Measurements from ENCODE around the gene MRPS2. TPM values are rescaled to one million over a fixed set of nuclear protein-coding genes. Genes with fewer than 3 reads are reported as not detected.

The MRPS2 gene
- total and polyA plus RNA-seq, 9 of the 15 experiments (the other 6 are each of a cell fraction or from before 2014, with no cell fraction given), result 8.0 to 167 (median 81.3) TPM

DNA sequence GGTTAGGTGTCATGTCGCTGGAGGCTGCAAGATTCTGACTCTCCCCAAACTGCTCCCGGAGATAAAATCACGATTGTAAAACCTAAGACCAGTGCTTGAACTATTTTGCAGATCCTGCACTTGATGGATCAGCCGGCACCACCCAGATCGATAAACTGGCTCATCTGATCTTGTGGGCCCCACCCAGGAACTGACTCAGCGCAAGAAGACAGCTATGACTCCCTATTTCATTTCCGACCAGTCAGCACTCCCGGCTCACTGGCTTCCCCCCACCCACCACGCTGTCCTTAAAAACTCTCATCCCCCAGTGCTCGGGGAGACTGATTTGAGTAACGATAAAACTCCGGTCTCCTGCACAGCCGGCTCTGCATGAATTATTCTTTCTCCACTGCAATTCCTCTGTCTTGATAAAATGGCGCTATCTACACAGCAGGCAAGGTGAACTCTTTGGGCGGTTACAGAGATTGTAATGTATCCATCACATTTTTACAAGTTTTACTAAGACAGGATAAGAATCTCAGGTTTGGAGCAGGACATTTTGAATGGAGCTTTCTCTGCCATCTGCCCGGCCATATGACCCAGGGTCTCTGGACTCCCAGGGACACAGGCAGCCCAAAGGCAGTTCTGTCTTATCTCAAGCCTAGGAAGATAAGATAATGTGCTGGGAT, 31.5 kb upstream of the MRPS2 start (continued):
- TF ChIP-seq, protein P1, sequence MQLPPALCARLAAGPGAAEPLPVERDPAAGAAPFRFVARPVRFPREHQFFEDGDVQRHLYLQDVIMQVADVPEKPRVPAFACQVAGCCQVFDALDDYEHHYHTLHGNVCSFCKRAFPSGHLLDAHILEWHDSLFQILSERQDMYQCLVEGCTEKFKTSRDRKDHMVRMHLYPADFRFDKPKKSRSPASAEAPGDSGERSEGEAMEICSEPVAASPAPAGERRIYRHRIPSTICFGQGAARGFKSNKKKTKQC (CRISPR knock-in tag; IDR thresholded peaks at IDR 0.05), result no peak
- TF ChIP-seq ZNF316 (IDR thresholded peaks at IDR 0.05), result peak; percentile 99
- no peak for TF ChIP-seq MTF1 (CRISPR knock-in tag; IDR thresholded peaks at IDR 0.05; ENCODE audit: borderline replicate concordance)
- TF ChIP-seq TARDBP (IDR thresholded peaks at IDR 0.05), result no peak
- TF ChIP-seq TBP (optimal IDR thresholded peaks at IDR 0.05; ENCODE audit: low read depth, low read length), result no peak
- TF ChIP-seq NBN (IDR thresholded peaks at IDR 0.05; ENCODE audit: low read depth), result peak; percentile 86; the same call in 1 of the 2 replicates
- TF ChIP-seq, protein P2, sequence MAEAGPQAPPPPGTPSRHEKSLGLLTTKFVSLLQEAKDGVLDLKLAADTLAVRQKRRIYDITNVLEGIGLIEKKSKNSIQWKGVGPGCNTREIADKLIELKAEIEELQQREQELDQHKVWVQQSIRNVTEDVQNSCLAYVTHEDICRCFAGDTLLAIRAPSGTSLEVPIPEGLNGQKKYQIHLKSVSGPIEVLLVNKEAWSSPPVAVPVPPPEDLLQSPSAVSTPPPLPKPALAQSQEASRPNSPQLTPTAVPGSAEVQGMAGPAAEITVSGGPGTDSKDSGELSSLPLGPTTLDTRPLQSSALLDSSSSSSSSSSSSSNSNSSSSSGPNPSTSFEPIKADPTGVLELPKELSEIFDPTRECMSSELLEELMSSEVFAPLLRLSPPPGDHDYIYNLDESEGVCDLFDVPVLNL (CRISPR knock-in tag; IDR thresholded peaks at IDR 0.05; ENCODE audit: low read depth), result no peak
- TF ChIP-seq MYBL2 (IDR thresholded peaks at IDR 0.05; ENCODE audit: low read depth), result no peak
- TF ChIP-seq MYBL2 (CRISPR knock-in tag; IDR thresholded peaks at IDR 0.05; ENCODE audit: borderline replicate concordance), result no peak
- TF ChIP-seq GATA2 (CRISPR knock-in tag; IDR thresholded peaks at IDR 0.05), result peak; percentile 85
- no peak for TF ChIP-seq U2AF1 (optimal IDR thresholded peaks at IDR 0.05; ENCODE audit: low read depth, low read length)
- TF ChIP-seq, protein P3, sequence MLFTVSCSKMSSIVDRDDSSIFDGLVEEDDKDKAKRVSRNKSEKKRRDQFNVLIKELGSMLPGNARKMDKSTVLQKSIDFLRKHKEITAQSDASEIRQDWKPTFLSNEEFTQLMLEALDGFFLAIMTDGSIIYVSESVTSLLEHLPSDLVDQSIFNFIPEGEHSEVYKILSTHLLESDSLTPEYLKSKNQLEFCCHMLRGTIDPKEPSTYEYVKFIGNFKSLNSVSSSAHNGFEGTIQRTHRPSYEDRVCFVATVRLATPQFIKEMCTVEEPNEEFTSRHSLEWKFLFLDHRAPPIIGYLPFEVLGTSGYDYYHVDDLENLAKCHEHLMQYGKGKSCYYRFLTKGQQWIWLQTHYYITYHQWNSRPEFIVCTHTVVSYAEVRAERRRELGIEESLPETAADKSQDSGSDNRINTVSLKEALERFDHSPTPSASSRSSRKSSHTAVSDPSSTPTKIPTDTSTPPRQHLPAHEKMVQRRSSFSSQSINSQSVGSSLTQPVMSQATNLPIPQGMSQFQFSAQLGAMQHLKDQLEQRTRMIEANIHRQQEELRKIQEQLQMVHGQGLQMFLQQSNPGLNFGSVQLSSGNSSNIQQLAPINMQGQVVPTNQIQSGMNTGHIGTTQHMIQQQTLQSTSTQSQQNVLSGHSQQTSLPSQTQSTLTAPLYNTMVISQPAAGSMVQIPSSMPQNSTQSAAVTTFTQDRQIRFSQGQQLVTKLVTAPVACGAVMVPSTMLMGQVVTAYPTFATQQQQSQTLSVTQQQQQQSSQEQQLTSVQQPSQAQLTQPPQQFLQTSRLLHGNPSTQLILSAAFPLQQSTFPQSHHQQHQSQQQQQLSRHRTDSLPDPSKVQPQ (CRISPR knock-in tag; IDR thresholded peaks at IDR 0.05; ENCODE audit: borderline replicate concordance), result no peak
- no peak for TF ChIP-seq ZSCAN32 (CRISPR knock-in tag; IDR thresholded peaks at IDR 0.05)
- no peak for TF ChIP-seq ZNF76 (CRISPR knock-in tag; IDR thresholded peaks at IDR 0.05; ENCODE audit: borderline replicate concordance)
- no peak; the same call in 1 of the 2 replicates for TF ChIP-seq MTA1 (IDR thresholded peaks at IDR 0.05; ENCODE audit: borderline replicate concordance)
- TF ChIP-seq TRIM28 (IDR thresholded peaks at IDR 0.05), result no peak
- peak; percentile 83 for TF ChIP-seq ZEB2 (IDR thresholded peaks at IDR 0.05)
- TF ChIP-seq EGR1 (conservative IDR thresholded peaks at IDR 0.05), result peak; percentile 52; the same call in 1 of the 2 replicates
- TF ChIP-seq PCBP2 (IDR thresholded peaks at IDR 0.05; ENCODE audit: low read depth, low read length, poor library complexity, severe bottlenecking), result no peak
- TF ChIP-seq, protein P4, sequence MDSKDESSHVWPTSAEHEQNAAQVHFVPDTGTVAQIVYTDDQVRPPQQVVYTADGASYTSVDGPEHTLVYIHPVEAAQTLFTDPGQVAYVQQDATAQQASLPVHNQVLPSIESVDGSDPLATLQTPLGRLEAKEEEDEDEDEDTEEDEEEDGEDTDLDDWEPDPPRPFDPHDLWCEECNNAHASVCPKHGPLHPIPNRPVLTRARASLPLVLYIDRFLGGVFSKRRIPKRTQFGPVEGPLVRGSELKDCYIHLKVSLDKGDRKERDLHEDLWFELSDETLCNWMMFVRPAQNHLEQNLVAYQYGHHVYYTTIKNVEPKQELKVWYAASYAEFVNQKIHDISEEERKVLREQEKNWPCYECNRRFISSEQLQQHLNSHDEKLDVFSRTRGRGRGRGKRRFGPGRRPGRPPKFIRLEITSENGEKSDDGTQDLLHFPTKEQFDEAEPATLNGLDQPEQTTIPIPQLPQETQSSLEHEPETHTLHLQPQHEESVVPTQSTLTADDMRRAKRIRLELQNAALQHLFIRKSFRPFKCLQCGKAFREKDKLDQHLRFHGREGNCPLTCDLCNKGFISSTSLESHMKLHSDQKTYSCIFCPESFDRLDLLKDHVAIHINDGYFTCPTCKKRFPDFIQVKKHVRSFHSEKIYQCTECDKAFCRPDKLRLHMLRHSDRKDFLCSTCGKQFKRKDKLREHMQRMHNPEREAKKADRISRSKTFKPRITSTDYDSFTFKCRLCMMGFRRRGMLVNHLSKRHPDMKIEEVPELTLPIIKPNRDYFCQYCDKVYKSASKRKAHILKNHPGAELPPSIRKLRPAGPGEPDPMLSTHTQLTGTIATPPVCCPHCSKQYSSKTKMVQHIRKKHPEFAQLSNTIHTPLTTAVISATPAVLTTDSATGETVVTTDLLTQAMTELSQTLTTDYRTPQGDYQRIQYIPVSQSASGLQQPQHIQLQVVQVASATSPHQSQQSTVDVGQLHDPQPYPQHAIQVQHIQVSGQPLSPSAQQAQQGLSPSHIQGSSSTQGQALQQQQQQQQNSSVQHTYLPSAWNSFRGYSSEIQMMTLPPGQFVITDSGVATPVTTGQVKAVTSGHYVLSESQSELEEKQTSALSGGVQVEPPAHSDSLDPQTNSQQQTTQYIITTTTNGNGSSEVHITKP (IDR thresholded peaks at IDR 0.05; ENCODE audit: partially characterized antibody), result peak; percentile 28
- TF ChIP-seq PTBP1 (IDR thresholded peaks at IDR 0.05; ENCODE audit: low read depth, low read length), result no peak
- no peak for TF ChIP-seq PHF8 (IDR thresholded peaks at IDR 0.05; ENCODE audit: borderline replicate concordance, low read length)
